Trophoblast cell (in vitro differentiated cells and primary cell): ENCODE results near the gene TTC28.

Experiments used
- DNase-seq, 2 donors: peaks; one replicate each; pipeline ENCODE4 v3.0.0-alpha.2; 2016
- H2AFZ ChIP-seq: 2 replicates; pipeline ENCODE4 v1.6.1; 2013; ENCODE audit warnings: low read length, moderate library complexity, mild to moderate bottlenecking; ENCODE audit not compliant: insufficient read depth, poor library complexity
- H2AK5ac ChIP-seq: 2 replicates; pipeline ENCODE4 v1.6.1; 2013; ENCODE audit warnings: mild to moderate bottlenecking, low read length
- H2BK120ac ChIP-seq: 2 replicates; pipeline ENCODE4 v1.6.1; 2013; ENCODE audit warnings: low read length, mild to moderate bottlenecking, moderate library complexity; ENCODE audit not compliant: insufficient read depth, poor library complexity
- H2BK12ac ChIP-seq: 2 replicates; pipeline ENCODE4 v1.6.1; 2013; ENCODE audit warnings: mild to moderate bottlenecking, low read length, moderate library complexity
- H2BK5ac ChIP-seq: 2 replicates; pipeline ENCODE4 v1.6.1; 2013; ENCODE audit warnings: low read length, low read depth, moderate library complexity, mild to moderate bottlenecking; ENCODE audit not compliant: poor library complexity
- H3K14ac ChIP-seq: 2 replicates; pipeline ENCODE4 v1.6.1; 2013; ENCODE audit warnings: mild to moderate bottlenecking, low read length
- H3K18ac ChIP-seq: 2 replicates; pipeline ENCODE4 v1.6.1; 2013; ENCODE audit warnings: mild to moderate bottlenecking, low read length
- H3K23ac ChIP-seq: 2 replicates; pipeline ENCODE4 v1.6.1; 2013; ENCODE audit warnings: low read length
- H3K27ac ChIP-seq: 2 replicates; pipeline ENCODE4 v1.5.1; 2013; ENCODE audit warnings: low read depth, mild to moderate bottlenecking, inconsistent platforms, low read length, moderate library complexity
- H3K27me3 ChIP-seq: 2 replicates; pipeline ENCODE4 v1.6.1; 2013; ENCODE audit warnings: inconsistent platforms, mild to moderate bottlenecking, low read length, moderate library complexity; ENCODE audit not compliant: insufficient read depth
- H3K36me3 ChIP-seq, 2 experiments: 1 replicate in 1 of 2; 2 replicates in 1 of 2; pipeline ENCODE4 v1.6.1; 2013; ENCODE audit warnings: low read length in 2 of 2, mild to moderate bottlenecking in 2 of 2, moderate library complexity in 1 of 2; ENCODE audit not compliant: insufficient read depth in 2 of 2, control insufficient read depth in 1 of 2
- H3K4ac ChIP-seq: 2 replicates; pipeline ENCODE4 v1.6.1; 2013; ENCODE audit warnings: low read depth, mild to moderate bottlenecking, low read length, moderate library complexity
- H3K4me1 ChIP-seq, 2 experiments: 1 replicate in 1 of 2; 2 replicates in 1 of 2; pipeline ENCODE4 v1.6.1; 2013; ENCODE audit warnings: low read length in 2 of 2, mild to moderate bottlenecking in 2 of 2, moderate library complexity in 1 of 2; ENCODE audit not compliant: insufficient read depth in 2 of 2, control insufficient read depth in 1 of 2
- H3K4me2 ChIP-seq: 2 replicates; pipeline ENCODE4 v1.6.1; 2013; ENCODE audit warnings: inconsistent platforms, mild to moderate bottlenecking, low read length, moderate library complexity
- H3K4me3 ChIP-seq: 2 replicates; pipeline ENCODE4 v1.5.1; 2013; ENCODE audit warnings: mild to moderate bottlenecking, low read depth, low read length, inconsistent platforms
- H3K79me1 ChIP-seq: one replicate; pipeline ENCODE4 v1.6.1; 2013; ENCODE audit warnings: low read length
- H3K79me2 ChIP-seq: 2 replicates; pipeline ENCODE4 v1.6.1; 2013; ENCODE audit warnings: low read length, mild to moderate bottlenecking; ENCODE audit not compliant: control insufficient read depth, insufficient read depth, poor library complexity
- H3K9ac ChIP-seq: 2 replicates; pipeline ENCODE4 v1.6.1; 2013; ENCODE audit warnings: mild to moderate bottlenecking, low read length
- H3K9me3 ChIP-seq: 2 replicates; pipeline ENCODE4 v1.6.1; 2013; ENCODE audit warnings: low read depth, mild to moderate bottlenecking, control low read depth, inconsistent platforms, low read length; ENCODE audit not compliant: insufficient read depth
- H4K12ac ChIP-seq: 2 replicates; pipeline ENCODE4 v1.6.1; 2013; ENCODE audit warnings: low read depth, mild to moderate bottlenecking, low read length, moderate library complexity
- H4K8ac ChIP-seq: 2 replicates; pipeline ENCODE4 v1.6.1; 2013; ENCODE audit warnings: low read depth, mild to moderate bottlenecking, low read length, moderate library complexity
- H4K91ac ChIP-seq: one replicate; pipeline ENCODE4 v1.6.1; 2013; ENCODE audit warnings: low read depth, mild to moderate bottlenecking, low read length, moderate library complexity
- WGBS: extraction: QIAGEN DNeasy Blood & Tissue Kit; methylation state at CpG from one replicate; pipeline ENCODE4 v1.1.7; 2013; ENCODE audit warnings: missing lambda C conversion rate; ENCODE audit not compliant: insufficient read length, insufficient coverage; ENCODE audit errors: extremely low coverage; 5-methylcytosine and 5-hydroxymethylcytosine counted together

The TTC28 gene

GRCh38 chr22:28648792-28649191 lies 30.8 kb downstream of the TTC28 start:
- no peak overlapping the region for H3K4ac ChIP-seq
- no peak overlapping the region for H3K4me3 ChIP-seq
- no peaks in the 10 kb centered on the region for H3K79me2 ChIP-seq
- H2AFZ ChIP-seq: no peak overlapping the region
- no peak overlapping the region for H4K12ac ChIP-seq
- no peak overlapping the region for H4K91ac ChIP-seq
- WGBS: no CpG with 5 or more reads among the region's 4 CpGs
- no peaks in the 10 kb centered on the region for H3K27me3 ChIP-seq
- no peak overlapping the region for H4K8ac ChIP-seq
- no peak for DNase-seq
- no peak overlapping the region for H2BK120ac ChIP-seq
- no peak overlapping the region for H3K18ac ChIP-seq
- no peak overlapping the region for H2BK5ac ChIP-seq
- H3K4me2 ChIP-seq: no peak overlapping the region
- H3K36me3 ChIP-seq: no peaks in the 10 kb centered on the region
- H3K23ac ChIP-seq: no peak overlapping the region
- H3K9ac ChIP-seq: no peak overlapping the region
- no peaks in the 10 kb centered on the region for H3K4me1 ChIP-seq
- H3K79me1 ChIP-seq: no peaks in the 10 kb centered on the region
- H2AK5ac ChIP-seq: no peak overlapping the region
- no peak overlapping the region for H3K14ac ChIP-seq
- no peak overlapping the region for H3K27ac ChIP-seq
- no peak overlapping the region for H2BK12ac ChIP-seq
- H3K9me3 ChIP-seq: no peaks in the 10 kb centered on the region

GRCh38 chr22:28647216-28647615 lies 32.4 kb downstream of the TTC28 start:
- H2AFZ ChIP-seq: no peak overlapping the region
- no peak overlapping the region for H2BK5ac ChIP-seq
- H3K9ac ChIP-seq: no peak overlapping the region
- H3K4me2 ChIP-seq: no peak overlapping the region
- DNase-seq: peak in 1 of 2 donors; percentile 15
- no peak overlapping the region for H3K4ac ChIP-seq
- no peaks in the 10 kb centered on the region for H3K9me3 ChIP-seq
- no CpG with 5 or more reads among the region's 3 CpGs for WGBS
- H4K8ac ChIP-seq: no peak overlapping the region
- H3K27me3 ChIP-seq: no peaks in the 10 kb centered on the region
- H3K79me2 ChIP-seq: no peaks in the 10 kb centered on the region
- no peak overlapping the region for H2BK12ac ChIP-seq
- H4K91ac ChIP-seq: no peak overlapping the region
- H3K23ac ChIP-seq: no peak overlapping the region
- H3K18ac ChIP-seq: no peak overlapping the region
- no peaks in the 10 kb centered on the region for H3K36me3 ChIP-seq
- H4K12ac ChIP-seq: no peak overlapping the region
- no peak overlapping the region for H3K27ac ChIP-seq
- H3K4me1 ChIP-seq: no peaks in the 10 kb centered on the region
- H3K14ac ChIP-seq: no peak overlapping the region
- no peaks in the 10 kb centered on the region for H3K79me1 ChIP-seq
- no peak overlapping the region for H3K4me3 ChIP-seq
- H2BK120ac ChIP-seq: no peak overlapping the region
- H2AK5ac ChIP-seq: no peak overlapping the region

GRCh38 chr22:28639321-28639720 lies 40.3 kb downstream of the TTC28 start:
- Histone ChIP-seq H2BK5ac (no peak overlapping the region), H3K14ac (no peak overlapping the region), H3K9me3 (no peaks in the 10 kb centered on the region), H3K18ac (no peak overlapping the region), H2AK5ac (no peak overlapping the region), H3K79me2 (no peaks in the 10 kb centered on the region), H3K79me1 (no peaks in the 10 kb centered on the region), H2AFZ (no peak overlapping the region), H3K4me3 (no peak overlapping the region), H3K23ac (no peak overlapping the region), H3K4ac (no peak overlapping the region), H3K9ac (no peak overlapping the region), H4K12ac (no peak overlapping the region), H4K91ac (no peak overlapping the region), H2BK120ac (no peak overlapping the region), H3K27ac (no peak overlapping the region), H3K4me1 (no peaks in the 10 kb centered on the region), H4K8ac (no peak overlapping the region), H3K4me2 (no peak overlapping the region), H2BK12ac (no peak overlapping the region), H3K36me3 (no peaks in the 10 kb centered on the region), H3K27me3 (no peaks in the 10 kb centered on the region)
- DNase-seq: no peak
- no CpG with 5 or more reads among the region's 2 CpGs for WGBS

- H3K79me2 ChIP-seq: no peaks in the 10 kb centered on the region
- H4K8ac ChIP-seq: no peak overlapping the region
- H3K27ac ChIP-seq: no peak overlapping the region
- no peak overlapping the region for H2AFZ ChIP-seq
- no peaks in the 10 kb centered on the region for H3K4me1 ChIP-seq
- no peak overlapping the region for H4K91ac ChIP-seq
- no peaks in the 10 kb centered on the region for H3K79me1 ChIP-seq
- H3K9me3 ChIP-seq: no peaks in the 10 kb centered on the region
- no peak overlapping the region for H3K14ac ChIP-seq
- no peaks in the 10 kb centered on the region for H3K36me3 ChIP-seq
- H4K12ac ChIP-seq: no peak overlapping the region
- H3K4ac ChIP-seq: no peak overlapping the region
- no peak overlapping the region for H2BK12ac ChIP-seq
- H2BK120ac ChIP-seq: no peak overlapping the region
- no peak overlapping the region for H3K4me2 ChIP-seq
- H3K27me3 ChIP-seq: no peaks in the 10 kb centered on the region
- H2BK5ac ChIP-seq: no peak overlapping the region
- no CpG with 5 or more reads among the region's 8 CpGs for WGBS
- H3K4me3 ChIP-seq: no peak overlapping the region
- no peak overlapping the region for H3K18ac ChIP-seq
- no peak overlapping the region for H2AK5ac ChIP-seq
- no peak for DNase-seq
- H3K9ac ChIP-seq: no peak overlapping the region
- no peak overlapping the region for H3K23ac ChIP-seq
Measured at GRCh38 chr22:28637225-28637624, 42.4 kb downstream of the TTC28 start.
